LNCaP clone FGC (cell line): ENCODE measurements around the gene PPP3CB.

Experiments used
- DNase-seq: peaks from one replicate; pipeline ENCODE4 v3.0.0-alpha.2; 2011; ENCODE audit warnings: low read depth
- H3K4me3 ChIP-seq: 2 replicates; pipeline ENCODE4 v1.5.1; 2011; ENCODE audit warnings: mild to moderate bottlenecking, low read depth, low read length, control low read depth
- TF ChIP-seq, protein P1 (sequence below): IDR thresholded peaks from 2 replicates; pipeline ENCODE4 v1.5.1; 2012; ENCODE audit warnings: mild to moderate bottlenecking; ENCODE audit not compliant: control insufficient read depth, insufficient read depth; ENCODE audit errors: extremely low read depth

Gene PPP3CB

GRCh38 chr10:73446926-73447325 is 48.9 kb downstream of the PPP3CB start:
- H3K4me3 ChIP-seq = no peak overlapping the region
- TF ChIP-seq, protein P1, sequence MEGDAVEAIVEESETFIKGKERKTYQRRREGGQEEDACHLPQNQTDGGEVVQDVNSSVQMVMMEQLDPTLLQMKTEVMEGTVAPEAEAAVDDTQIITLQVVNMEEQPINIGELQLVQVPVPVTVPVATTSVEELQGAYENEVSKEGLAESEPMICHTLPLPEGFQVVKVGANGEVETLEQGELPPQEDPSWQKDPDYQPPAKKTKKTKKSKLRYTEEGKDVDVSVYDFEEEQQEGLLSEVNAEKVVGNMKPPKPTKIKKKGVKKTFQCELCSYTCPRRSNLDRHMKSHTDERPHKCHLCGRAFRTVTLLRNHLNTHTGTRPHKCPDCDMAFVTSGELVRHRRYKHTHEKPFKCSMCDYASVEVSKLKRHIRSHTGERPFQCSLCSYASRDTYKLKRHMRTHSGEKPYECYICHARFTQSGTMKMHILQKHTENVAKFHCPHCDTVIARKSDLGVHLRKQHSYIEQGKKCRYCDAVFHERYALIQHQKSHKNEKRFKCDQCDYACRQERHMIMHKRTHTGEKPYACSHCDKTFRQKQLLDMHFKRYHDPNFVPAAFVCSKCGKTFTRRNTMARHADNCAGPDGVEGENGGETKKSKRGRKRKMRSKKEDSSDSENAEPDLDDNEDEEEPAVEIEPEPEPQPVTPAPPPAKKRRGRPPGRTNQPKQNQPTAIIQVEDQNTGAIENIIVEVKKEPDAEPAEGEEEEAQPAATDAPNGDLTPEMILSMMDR = no peak
- no peak for DNase-seq

DNA sequence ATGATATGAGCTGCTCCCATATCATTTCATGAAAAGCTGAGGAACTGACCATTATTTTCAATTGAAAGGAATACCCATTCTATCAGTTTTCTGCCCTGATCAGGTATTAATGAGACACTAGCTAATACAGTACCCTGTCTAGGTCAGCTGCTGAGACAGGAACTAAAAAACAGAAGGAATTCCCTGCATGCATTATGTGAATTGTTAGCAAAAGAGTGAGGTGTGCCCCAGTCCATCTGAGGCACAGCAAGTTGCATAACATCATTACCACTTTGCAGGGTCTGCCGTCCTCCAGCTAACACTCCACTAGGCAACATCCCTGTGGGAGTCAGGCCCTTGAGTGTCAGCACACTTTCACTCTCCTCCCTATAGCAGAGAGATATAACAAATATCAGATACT is 51.4 kb downstream of the PPP3CB start:
- H3K4me3 ChIP-seq = no peak overlapping the region
- DNase-seq = no peak
- TF ChIP-seq, protein P1 = no peak

DNA sequence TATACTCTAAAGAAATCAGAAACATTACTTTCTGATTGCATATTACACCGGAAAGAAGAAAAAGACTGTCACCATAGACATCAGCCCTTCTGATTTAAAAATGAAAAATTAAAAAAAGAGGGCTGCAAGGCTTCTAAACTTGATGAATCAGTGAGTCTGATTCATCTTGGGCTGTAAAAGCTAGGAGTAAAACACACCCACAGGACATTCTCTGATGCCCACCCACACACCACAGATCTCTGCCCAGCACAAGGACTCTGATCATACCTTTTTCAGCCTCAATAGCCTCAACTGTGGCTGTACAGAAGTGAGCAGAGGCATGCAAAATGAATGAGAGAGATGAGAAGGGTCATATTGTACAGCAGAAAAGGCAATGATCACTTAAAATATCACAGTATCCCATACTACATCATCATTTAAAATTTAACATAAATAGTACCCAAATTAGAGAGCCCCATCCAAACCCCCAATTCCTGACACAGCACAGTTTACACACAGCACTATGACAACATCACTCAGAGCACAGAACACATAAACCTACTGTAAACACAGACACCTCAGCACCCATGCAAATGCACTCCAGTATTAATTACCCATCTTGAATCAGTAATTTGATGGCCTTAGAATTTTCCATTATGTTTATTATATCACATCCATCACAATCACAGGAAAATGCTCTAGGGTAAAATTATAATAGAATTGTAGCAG is 56.1 kb downstream of the PPP3CB start:
- no peak for DNase-seq
- TF ChIP-seq, protein P1 = no peak
- H3K4me3 ChIP-seq = no peak overlapping the region

DNA sequence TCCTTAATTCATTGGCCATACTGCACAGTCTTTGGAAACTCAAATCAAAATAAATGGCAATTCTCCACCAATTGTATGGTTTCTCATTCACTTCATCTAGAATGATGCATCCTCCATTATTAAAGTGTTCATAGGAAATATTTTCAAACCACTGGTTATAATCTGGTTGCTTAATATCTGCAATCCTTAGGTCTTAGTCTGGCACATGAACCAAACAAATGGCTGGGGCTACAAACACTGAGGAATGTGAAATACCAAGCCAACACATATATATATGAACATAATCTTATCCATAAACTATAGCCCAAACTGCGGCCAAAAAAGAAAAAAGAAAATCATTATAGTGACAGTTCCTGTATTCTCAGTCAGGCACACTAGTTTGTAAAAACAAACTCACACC is 56.8 kb downstream of the PPP3CB start:
- TF ChIP-seq, protein P1 = no peak
- DNase-seq = no peak
- H3K4me3 ChIP-seq = no peak overlapping the region

GRCh38 chr10:73433538-73433867 is 62.3 kb downstream of the PPP3CB start, which contains the start of gene MSS51:
Gene MSS51, minus strand, starts transcription at chr10:73433561. Its CDS starts 5,277 bp downstream, at chr10:73428284.
- DNase-seq = no peak
- TF ChIP-seq, protein P1 = no peak

DNA sequence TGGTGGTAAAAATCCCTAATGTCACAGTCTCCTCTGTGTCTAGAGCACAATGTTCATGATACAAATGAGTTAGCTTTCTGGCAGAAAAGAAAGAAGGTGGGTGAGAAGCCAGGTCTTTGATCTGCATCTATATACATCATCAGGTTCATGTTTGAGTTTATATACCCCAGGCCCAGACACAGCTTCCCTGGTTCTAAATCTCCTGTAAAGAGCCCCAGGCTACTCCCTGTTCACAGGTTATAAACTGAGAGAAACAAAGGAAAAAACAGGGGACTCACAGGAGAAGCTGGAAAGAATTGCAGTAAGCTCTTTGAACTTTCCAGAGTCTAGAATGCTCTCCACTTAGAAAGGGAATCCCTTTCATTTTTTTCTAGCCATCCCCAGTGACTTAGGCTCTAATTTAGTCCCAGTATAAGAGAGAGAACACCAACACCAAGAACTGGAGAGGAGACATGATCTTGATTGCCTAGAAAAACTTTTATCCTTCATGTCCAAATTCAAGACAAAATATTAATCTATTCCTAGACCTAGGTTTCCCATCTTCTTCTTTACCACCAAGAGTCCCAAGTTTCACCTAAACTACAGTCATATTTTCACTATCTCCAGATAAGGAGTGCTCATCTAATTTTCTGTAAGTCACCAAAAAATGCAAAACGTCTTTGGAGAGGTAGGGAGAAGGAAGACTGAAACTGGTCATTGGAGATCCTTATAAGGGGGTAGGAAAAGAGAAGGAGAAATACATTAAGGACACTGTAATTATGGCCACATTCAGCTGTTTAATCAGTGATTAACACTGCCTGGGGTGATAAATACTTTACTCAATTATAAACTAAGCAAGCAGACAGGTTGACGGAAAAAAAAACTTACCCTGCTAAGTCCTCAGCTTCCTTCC is 62.9 kb downstream of the PPP3CB start:
- no peak overlapping the region for H3K4me3 ChIP-seq
- TF ChIP-seq, protein P1 = no peak
- DNase-seq = no peak

More at GRCh38 chr10:73433538-73433867, 62.3 kb downstream of the PPP3CB start, which contains the start of gene MSS51:
- no peak within 1 kb of the TSS for H3K4me3 ChIP-seq
